K562 (cell line): ENCODE data around the gene TSGA10IP. TPM values are rescaled to one million over a fixed set of nuclear protein-coding genes. Genes with fewer than 3 reads are reported as not detected.

ENCODE experiments used
- ATF6 ChIP-seq: sonication (generic); formaldehyde crosslinking; IDR thresholded peaks from 2 replicates; pipeline ENCODE4 v1.4.0; 2020; ENCODE audit warnings: mild to moderate bottlenecking, missing genetic modification reagents
- CBX3 ChIP-seq, 2 experiments: IDR thresholded peaks; 1 replicate in 1 of 2; 2 replicates in 1 of 2; pipeline ENCODE4 v1.6.1; 2012; ENCODE audit warnings: inconsistent platforms in 2 of 2, low read length in 2 of 2, borderline replicate concordance in 1 of 2, control low read depth in 1 of 2
- DACH1 ChIP-seq: fragments of 450-650 bp; IDR thresholded peaks from 2 replicates; pipeline ENCODE4 v1.6.1; 2018; ENCODE audit not compliant: partially characterized antibody
- GTF2E2 ChIP-seq: fragments of 200-800 bp; sonication (Bioruptor generic); IDR thresholded peaks from 2 replicates; pipeline ENCODE4 v1.6.1; 2016; ENCODE audit warnings: missing genetic modification characterization, missing compliant biosample characterization
- KAT7 ChIP-seq: sonication (generic); formaldehyde crosslinking; IDR thresholded peaks from 2 replicates; pipeline ENCODE4 v1.8.0; 2022; ENCODE audit warnings: missing genetic modification reagents, mild to moderate bottlenecking, borderline replicate concordance
- KDM4B ChIP-seq, 2 experiments: fragments of 450-650 bp in 1 of 2; sonication (generic) in 1 of 2; IDR thresholded peaks; 2 replicates each; pipeline ENCODE4 v1.6.1; 2016 to 2017; ENCODE audit warnings: borderline replicate concordance in 2 of 2, antibody characterized with exemption in 1 of 2, low read depth in 1 of 2, mild to moderate bottlenecking in 1 of 2
- MAZ ChIP-seq, 2 experiments: fragments of 450-650 bp in 1 of 2; sonication (generic) in 1 of 2; formaldehyde crosslinking; IDR thresholded peaks in 1 of 2; conservative IDR thresholded peaks in 1 of 2; 2 replicates each; pipeline versions ENCODE4 v1.4.0 to v1.5.0; 2020; ENCODE audit warnings: mild to moderate bottlenecking in 1 of 2, missing genetic modification reagents in 1 of 2
- MYNN ChIP-seq, 2 experiments: sonication (generic); formaldehyde crosslinking in 1 of 2; IDR thresholded peaks; 2 replicates each; pipeline versions ENCODE4 v1.5.0 to v1.6.1; 2016 to 2020; ENCODE audit warnings: antibody characterized with exemption in 1 of 2, missing genetic modification reagents in 1 of 2
- POLR2G ChIP-seq: fragments of 200-400 bp; formaldehyde crosslinking; IDR thresholded peaks from 2 replicates; pipeline ENCODE4 v1.6.1; 2017; ENCODE audit warnings: low read depth, mild to moderate bottlenecking, antibody characterized with exemption, low read length, moderate library complexity
- TARDBP ChIP-seq: fragments of 450-650 bp; IDR thresholded peaks from 2 replicates; pipeline ENCODE4 v1.6.1; 2016
- ZNF224 ChIP-seq: sonication (generic); formaldehyde crosslinking; IDR thresholded peaks from 2 replicates; pipeline ENCODE4 v1.8.0; 2022; ENCODE audit warnings: mild to moderate bottlenecking, missing genetic modification reagents
- ZNF384 ChIP-seq: IDR thresholded peaks from 2 replicates; pipeline ENCODE4 v1.6.1; 2012; ENCODE audit warnings: low read depth, low read length, improper control_type of control experiment
- ZNF436 ChIP-seq: fragments of 250-450, 450-650 bp; sonication (Bioruptor Pico); formaldehyde crosslinking; IDR thresholded peaks from 2 replicates; pipeline ENCODE4 v1.7.0; 2020; ENCODE audit warnings: mild to moderate bottlenecking
- ZNF778 ChIP-seq: fragments of 450-650 bp; formaldehyde crosslinking; IDR thresholded peaks from 2 replicates; pipeline ENCODE4 v1.4.0; 2020; ENCODE audit warnings: mild to moderate bottlenecking, moderate library complexity
- polyA plus RNA-seq, 8 experiments: library from polyadenylated mRNA; depleted of rRNA in 4 of 8; stranded (reverse) in 5 of 8; unstranded in 3 of 8; fragments of >200 nt; fragmentation: Nextera tagmentation in 2 of 8; fragmentation: Illumina TruSeq in 1 of 8; extraction: Ambion mirVana in 2 of 8; extraction: Trizol in 1 of 8; gene quantifications; 2 replicates each; pipeline versions ENCODE4 v1.2.1 to v1.2.3, GENCODE V29; 2011 to 2014; ENCODE audit warnings: inconsistent platforms in 1 of 8, missing spikeins in 1 of 8
- total RNA-seq, 7 experiments: library from RNA; depleted of rRNA in 6 of 7; stranded (reverse); fragments of >200 nt in 6 of 7; fragmentation: Illumina TruSeq in 2 of 7; extraction: Trizol in 2 of 7; gene quantifications; 2 replicates each; pipeline versions ENCODE4 v1.2.1 to v1.2.3, GENCODE V29; 2011 to 2021; ENCODE audit warnings: low replicate concordance in 1 of 7
- TF ChIP-seq, protein P1 (sequence below): fragments of 250-450 bp; sonication (Bioruptor Pico); IDR thresholded peaks from 2 replicates; pipeline ENCODE4 v1.4.0; 2020; ENCODE audit warnings: mild to moderate bottlenecking, moderate library complexity
- TF ChIP-seq, protein P2 (sequence below): fragments of 250-450 bp; sonication (Bioruptor Pico); IDR thresholded peaks from 2 replicates; pipeline ENCODE4 v1.5.0; 2020; ENCODE audit warnings: mild to moderate bottlenecking
- TF ChIP-seq, protein P3 (sequence below), 2 experiments: fragments of 450-650 bp in 1 of 2; sonication (generic) in 1 of 2; formaldehyde crosslinking in 1 of 2; IDR thresholded peaks in 1 of 2; conservative IDR thresholded peaks in 1 of 2; 2 replicates each; pipeline versions ENCODE4 v1.6.1 to v1.8.1; 2016 to 2023; ENCODE audit warnings: mild to moderate bottlenecking in 2 of 2, moderate library complexity in 2 of 2, inconsistent platforms in 1 of 2, missing genetic modification reagents in 1 of 2

TSGA10IP gene
- total and polyA plus RNA-seq, 9 of the 15 experiments (the other 6 are each of a cell fraction or from before 2014, with no cell fraction given): not detected

GRCh38 chr11:66001942-66002647 lies 56.8 kb downstream of the TSGA10IP start, which contains the start of the genes BANF1 and EIF1AD (continued):
- TF ChIP-seq ATF6 (CRISPR knock-in tag): peak; percentile 85; the same call in 1 of the 2 replicates
- TF ChIP-seq, protein P1, sequence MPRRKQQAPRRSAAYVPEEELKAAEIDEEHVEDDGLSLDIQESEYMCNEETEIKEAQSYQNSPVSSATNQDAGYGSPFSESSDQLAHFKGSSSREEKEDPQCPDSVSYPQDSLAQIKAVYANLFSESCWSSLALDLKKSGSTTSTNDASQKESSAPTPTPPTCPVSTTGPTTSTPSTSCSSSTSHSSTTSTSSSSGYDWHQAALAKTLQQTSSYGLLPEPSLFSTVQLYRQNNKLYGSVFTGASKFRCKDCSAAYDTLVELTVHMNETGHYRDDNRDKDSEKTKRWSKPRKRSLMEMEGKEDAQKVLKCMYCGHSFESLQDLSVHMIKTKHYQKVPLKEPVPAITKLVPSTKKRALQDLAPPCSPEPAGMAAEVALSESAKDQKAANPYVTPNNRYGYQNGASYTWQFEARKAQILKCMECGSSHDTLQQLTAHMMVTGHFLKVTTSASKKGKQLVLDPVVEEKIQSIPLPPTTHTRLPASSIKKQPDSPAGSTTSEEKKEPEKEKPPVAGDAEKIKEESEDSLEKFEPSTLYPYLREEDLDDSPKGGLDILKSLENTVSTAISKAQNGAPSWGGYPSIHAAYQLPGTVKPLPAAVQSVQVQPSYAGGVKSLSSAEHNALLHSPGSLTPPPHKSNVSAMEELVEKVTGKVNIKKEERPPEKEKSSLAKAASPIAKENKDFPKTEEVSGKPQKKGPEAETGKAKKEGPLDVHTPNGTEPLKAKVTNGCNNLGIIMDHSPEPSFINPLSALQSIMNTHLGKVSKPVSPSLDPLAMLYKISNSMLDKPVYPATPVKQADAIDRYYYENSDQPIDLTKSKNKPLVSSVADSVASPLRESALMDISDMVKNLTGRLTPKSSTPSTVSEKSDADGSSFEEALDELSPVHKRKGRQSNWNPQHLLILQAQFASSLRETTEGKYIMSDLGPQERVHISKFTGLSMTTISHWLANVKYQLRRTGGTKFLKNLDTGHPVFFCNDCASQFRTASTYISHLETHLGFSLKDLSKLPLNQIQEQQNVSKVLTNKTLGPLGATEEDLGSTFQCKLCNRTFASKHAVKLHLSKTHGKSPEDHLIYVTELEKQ (CRISPR knock-in tag): no peak
- peak in 1 of 2 experiments; percentile 98; a peak in 2 of 3 replicates for TF ChIP-seq CBX3 (IDR thresholded peaks at IDR 0.05; ENCODE audit: borderline replicate concordance in 1 of 2, low read length in 2 of 2)
- no peak for TF ChIP-seq ZNF436 (CRISPR knock-in tag)
- TF ChIP-seq GTF2E2 (tag): peak; percentile 99
- TF ChIP-seq KDM4B (IDR thresholded peaks at IDR 0.05; ENCODE audit: borderline replicate concordance in 2 of 2, low read depth in 1 of 2): peak in 1 of 2 experiments; percentile 95; a peak in 2 of 4 replicates
- TF ChIP-seq, protein P2, sequence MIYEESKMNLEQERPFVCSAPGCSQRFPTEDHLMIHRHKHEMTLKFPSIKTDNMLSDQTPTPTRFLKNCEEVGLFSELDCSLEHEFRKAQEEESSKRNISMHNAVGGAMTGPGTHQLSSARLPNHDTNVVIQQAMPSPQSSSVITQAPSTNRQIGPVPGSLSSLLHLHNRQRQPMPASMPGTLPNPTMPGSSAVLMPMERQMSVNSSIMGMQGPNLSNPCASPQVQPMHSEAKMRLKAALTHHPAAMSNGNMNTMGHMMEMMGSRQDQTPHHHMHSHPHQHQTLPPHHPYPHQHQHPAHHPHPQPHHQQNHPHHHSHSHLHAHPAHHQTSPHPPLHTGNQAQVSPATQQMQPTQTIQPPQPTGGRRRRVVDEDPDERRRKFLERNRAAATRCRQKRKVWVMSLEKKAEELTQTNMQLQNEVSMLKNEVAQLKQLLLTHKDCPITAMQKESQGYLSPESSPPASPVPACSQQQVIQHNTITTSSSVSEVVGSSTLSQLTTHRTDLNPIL (CRISPR knock-in tag): no peak
- TF ChIP-seq ZNF778 (CRISPR knock-in tag): no peak
- TF ChIP-seq, protein P3, sequence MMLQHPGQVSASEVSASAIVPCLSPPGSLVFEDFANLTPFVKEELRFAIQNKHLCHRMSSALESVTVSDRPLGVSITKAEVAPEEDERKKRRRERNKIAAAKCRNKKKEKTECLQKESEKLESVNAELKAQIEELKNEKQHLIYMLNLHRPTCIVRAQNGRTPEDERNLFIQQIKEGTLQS (IDR thresholded peaks at IDR 0.05): peak; percentile 28; the same call in 1 of the 2 replicates
- TF ChIP-seq, protein P3 (CRISPR knock-in tag; conservative IDR thresholded peaks at IDR 0.05): peak; percentile 72
- TF ChIP-seq MAZ (CRISPR knock-in tag; conservative IDR thresholded peaks at IDR 0.05 in 1 of 2, IDR thresholded peaks at IDR 0.05 in 1 of 2): peak; percentile 95 to 96
- no peak for TF ChIP-seq ZNF224
- TF ChIP-seq TARDBP: no peak
- TF ChIP-seq KAT7 (CRISPR knock-in tag): peak; percentile 79
- peak; percentile 85 for TF ChIP-seq POLR2G
- TF ChIP-seq ZNF384: peak; percentile 59; the same call in 1 of the 2 replicates
- TF ChIP-seq DACH1: no peak
- peak; percentile 55; the same call in 1 of the 2 replicates for TF ChIP-seq MYNN (IDR thresholded peaks at IDR 0.05)
- no peak for TF ChIP-seq MYNN (CRISPR knock-in tag; IDR thresholded peaks at IDR 0.05)
